H1 (cell line): ENCODE measurements around the gene SEC63.

Source experiments
- ATF3 ChIP-seq: IDR thresholded peaks from 2 replicates; pipeline ENCODE4 v1.6.1; 2011; ENCODE audit warnings: low read depth, mild to moderate bottlenecking, low read length; ENCODE audit not compliant: insufficient read depth
- CHD7 ChIP-seq: fragments of 300-600 bp; sonication (generic); IDR thresholded peaks from 2 replicates; pipeline ENCODE4 v1.7.1; 2012; ENCODE audit warnings: low read length, moderate library complexity, mild to moderate bottlenecking, inconsistent platforms; ENCODE audit not compliant: insufficient replicate concordance
- CTCF ChIP-seq, 3 experiments: IDR thresholded peaks; 1 replicate in 2 of 3; 2 replicates in 1 of 3; pipeline versions ENCODE4 v1.5.1 to v1.6.1; 2011; ENCODE audit warnings: low read length in 3 of 3, mild to moderate bottlenecking in 3 of 3, inconsistent platforms in 2 of 3, low read depth in 1 of 3, moderate library complexity in 1 of 3; ENCODE audit not compliant: insufficient read depth in 1 of 3; ENCODE audit errors: control extremely low read depth in 1 of 3
- EP300 ChIP-seq, 2 experiments: IDR thresholded peaks; 1 replicate in 1 of 2; 2 replicates in 1 of 2; pipeline ENCODE4 v1.6.1; 2011 to 2012; ENCODE audit warnings: low read depth in 2 of 2, low read length in 2 of 2, mild to moderate bottlenecking in 2 of 2, borderline replicate concordance in 1 of 2, inconsistent platforms in 1 of 2, moderate library complexity in 1 of 2
- EZH2 ChIP-seq: fragments of 200-600 bp; sonication (generic); IDR thresholded peaks from 2 replicates; pipeline ENCODE4 v1.7.1; 2012; ENCODE audit warnings: low read depth, mild to moderate bottlenecking, moderate library complexity, low read length, inconsistent platforms; ENCODE audit not compliant: severe bottlenecking
- GABPA ChIP-seq: IDR thresholded peaks from 2 replicates; pipeline ENCODE4 v1.6.1; 2011; ENCODE audit warnings: mild to moderate bottlenecking, low read length, moderate library complexity, borderline replicate concordance; ENCODE audit not compliant: insufficient read depth
- MAFK ChIP-seq: IDR thresholded peaks from 2 replicates; pipeline ENCODE4 v1.6.1; 2012; ENCODE audit warnings: low read depth, mild to moderate bottlenecking, improper control_type of control experiment, low read length
- NRF1 ChIP-seq: IDR thresholded peaks from 2 replicates; pipeline ENCODE4 v1.6.1; 2011; ENCODE audit warnings: mild to moderate bottlenecking, low read depth, low read length, improper control_type of control experiment
- POLR2A ChIP-seq, 2 experiments: IDR thresholded peaks; 1 replicate in 1 of 2; 2 replicates in 1 of 2; pipeline ENCODE4 v1.6.1; 2011; ENCODE audit warnings: low read depth in 2 of 2, low read length in 2 of 2, mild to moderate bottlenecking in 2 of 2; ENCODE audit errors: control extremely low read depth in 1 of 2
- POLR2AphosphoS5 ChIP-seq: IDR thresholded peaks from 2 replicates; pipeline ENCODE4 v1.6.1; 2011; ENCODE audit warnings: low read depth, low read length
- TCF12 ChIP-seq: IDR thresholded peaks from 2 replicates; pipeline ENCODE4 v1.6.1; 2011; ENCODE audit warnings: low read depth, mild to moderate bottlenecking, low read length
- TEAD4 ChIP-seq: IDR thresholded peaks from 2 replicates; pipeline ENCODE4 v1.6.1; 2012; ENCODE audit warnings: low read depth, low read length, inconsistent platforms, mixed read lengths
- USF2 ChIP-seq: IDR thresholded peaks from 2 replicates; pipeline ENCODE4 v1.6.1; 2011; ENCODE audit warnings: low read length, improper control_type of control experiment
- YY1 ChIP-seq: IDR thresholded peaks from 2 replicates; pipeline ENCODE4 v1.6.1; 2011; ENCODE audit warnings: low read depth, mild to moderate bottlenecking, low read length

GRCh38 chr6:107987805-107988204 lies 29.8 kb upstream of the SEC63 start:
- TF ChIP-seq EP300 (IDR thresholded peaks at IDR 0.05; ENCODE audit: borderline replicate concordance in 1 of 2, low read depth in 2 of 2, low read length in 2 of 2) (no peak), GABPA (no peak), TEAD4 (no peak), MAFK (no peak), CHD7 (no peak), TCF12 (no peak), NRF1 (no peak), POLR2AphosphoS5 (no peak), EZH2 (no peak), POLR2A (IDR thresholded peaks at IDR 0.05; ENCODE audit: control extremely low read depth in 1 of 2, low read depth in 2 of 2, low read length in 2 of 2) (no peak), USF2 (no peak), CTCF (IDR thresholded peaks at IDR 0.05; ENCODE audit: control extremely low read depth in 1 of 3, insufficient read depth in 1 of 3, low read depth in 1 of 3, low read length in 3 of 3) (no peak), YY1 (no peak), ATF3 (no peak)
